ENCODE results near the gene ZRANB1. TPM values are rescaled to one million over a fixed set of nuclear protein-coding genes. Genes with fewer than 3 reads are reported as not detected.

The ZRANB1 gene
- total and polyA plus RNA-seq, 2 experiments from 2014 or later = 4.2 to 26.7 TPM

- TF ChIP-seq, protein P1, sequence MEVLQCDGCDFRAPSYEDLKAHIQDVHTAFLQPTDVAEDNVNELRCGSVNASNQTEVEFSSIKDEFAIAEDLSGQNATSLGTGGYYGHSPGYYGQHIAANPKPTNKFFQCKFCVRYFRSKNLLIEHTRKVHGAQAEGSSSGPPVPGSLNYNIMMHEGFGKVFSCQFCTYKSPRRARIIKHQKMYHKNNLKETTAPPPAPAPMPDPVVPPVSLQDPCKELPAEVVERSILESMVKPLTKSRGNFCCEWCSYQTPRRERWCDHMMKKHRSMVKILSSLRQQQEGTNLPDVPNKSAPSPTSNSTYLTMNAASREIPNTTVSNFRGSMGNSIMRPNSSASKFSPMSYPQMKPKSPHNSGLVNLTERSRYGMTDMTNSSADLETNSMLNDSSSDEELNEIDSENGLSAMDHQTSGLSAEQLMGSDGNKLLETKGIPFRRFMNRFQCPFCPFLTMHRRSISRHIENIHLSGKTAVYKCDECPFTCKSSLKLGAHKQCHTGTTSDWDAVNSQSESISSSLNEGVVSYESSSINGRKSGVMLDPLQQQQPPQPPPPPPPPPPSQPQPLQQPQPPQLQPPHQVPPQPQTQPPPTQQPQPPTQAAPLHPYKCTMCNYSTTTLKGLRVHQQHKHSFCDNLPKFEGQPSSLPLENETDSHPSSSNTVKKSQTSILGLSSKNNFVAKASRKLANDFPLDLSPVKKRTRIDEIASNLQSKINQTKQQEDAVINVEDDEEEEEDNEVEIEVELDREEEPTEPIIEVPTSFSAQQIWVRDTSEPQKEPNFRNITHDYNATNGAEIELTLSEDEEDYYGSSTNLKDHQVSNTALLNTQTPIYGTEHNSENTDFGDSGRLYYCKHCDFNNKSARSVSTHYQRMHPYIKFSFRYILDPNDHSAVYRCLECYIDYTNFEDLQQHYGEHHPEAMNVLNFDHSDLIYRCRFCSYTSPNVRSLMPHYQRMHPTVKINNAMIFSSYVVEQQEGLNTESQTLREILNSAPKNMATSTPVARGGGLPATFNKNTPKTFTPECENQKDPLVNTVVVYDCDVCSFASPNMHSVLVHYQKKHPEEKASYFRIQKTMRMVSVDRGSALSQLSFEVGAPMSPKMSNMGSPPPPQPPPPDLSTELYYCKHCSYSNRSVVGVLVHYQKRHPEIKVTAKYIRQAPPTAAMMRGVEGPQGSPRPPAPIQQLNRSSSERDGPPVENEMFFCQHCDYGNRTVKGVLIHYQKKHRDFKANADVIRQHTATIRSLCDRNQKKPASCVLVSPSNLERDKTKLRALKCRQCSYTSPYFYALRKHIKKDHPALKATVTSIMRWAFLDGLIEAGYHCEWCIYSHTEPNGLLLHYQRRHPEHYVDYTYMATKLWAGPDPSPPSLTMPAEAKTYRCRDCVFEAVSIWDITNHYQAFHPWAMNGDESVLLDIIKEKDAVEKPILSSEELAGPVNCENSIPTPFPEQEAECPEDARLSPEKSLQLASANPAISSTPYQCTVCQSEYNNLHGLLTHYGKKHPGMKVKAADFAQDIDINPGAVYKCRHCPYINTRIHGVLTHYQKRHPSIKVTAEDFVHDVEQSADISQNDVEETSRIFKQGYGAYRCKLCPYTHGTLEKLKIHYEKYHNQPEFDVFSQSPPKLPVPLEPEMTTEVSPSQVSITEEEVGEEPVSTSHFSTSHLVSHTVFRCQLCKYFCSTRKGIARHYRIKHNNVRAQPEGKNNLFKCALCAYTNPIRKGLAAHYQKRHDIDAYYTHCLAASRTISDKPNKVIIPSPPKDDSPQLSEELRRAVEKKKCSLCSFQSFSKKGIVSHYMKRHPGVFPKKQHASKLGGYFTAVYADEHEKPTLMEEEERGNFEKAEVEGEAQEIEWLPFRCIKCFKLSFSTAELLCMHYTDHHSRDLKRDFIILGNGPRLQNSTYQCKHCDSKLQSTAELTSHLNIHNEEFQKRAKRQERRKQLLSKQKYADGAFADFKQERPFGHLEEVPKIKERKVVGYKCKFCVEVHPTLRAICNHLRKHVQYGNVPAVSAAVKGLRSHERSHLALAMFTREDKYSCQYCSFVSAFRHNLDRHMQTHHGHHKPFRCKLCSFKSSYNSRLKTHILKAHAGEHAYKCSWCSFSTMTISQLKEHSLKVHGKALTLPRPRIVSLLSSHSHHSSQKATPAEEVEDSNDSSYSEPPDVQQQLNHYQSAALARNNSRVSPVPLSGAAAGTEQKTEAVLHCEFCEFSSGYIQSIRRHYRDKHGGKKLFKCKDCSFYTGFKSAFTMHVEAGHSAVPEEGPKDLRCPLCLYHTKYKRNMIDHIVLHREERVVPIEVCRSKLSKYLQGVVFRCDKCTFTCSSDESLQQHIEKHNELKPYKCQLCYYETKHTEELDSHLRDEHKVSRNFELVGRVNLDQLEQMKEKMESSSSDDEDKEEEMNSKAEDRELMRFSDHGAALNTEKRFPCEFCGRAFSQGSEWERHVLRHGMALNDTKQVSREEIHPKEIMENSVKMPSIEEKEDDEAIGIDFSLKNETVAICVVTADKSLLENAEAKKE (CRISPR knock-in tag; IDR thresholded peaks at IDR 0.05) = no peak
- TF ChIP-seq ZNF114 (CRISPR knock-in tag; IDR thresholded peaks at IDR 0.05) (no peak), CTCF (conservative IDR thresholded peaks at IDR 0.05; ENCODE audit: low read depth in 2 of 2) (no peak), POLR2AphosphoS5 (IDR thresholded peaks at IDR 0.05; ENCODE audit: low read depth) (no peak), NANOG (IDR thresholded peaks at IDR 0.05; ENCODE audit: borderline replicate concordance) (no peak), EZH2phosphoT487 (IDR thresholded peaks at IDR 0.05; ENCODE audit: unreplicated experiment) (no peak)
- TF ChIP-seq, protein P2, sequence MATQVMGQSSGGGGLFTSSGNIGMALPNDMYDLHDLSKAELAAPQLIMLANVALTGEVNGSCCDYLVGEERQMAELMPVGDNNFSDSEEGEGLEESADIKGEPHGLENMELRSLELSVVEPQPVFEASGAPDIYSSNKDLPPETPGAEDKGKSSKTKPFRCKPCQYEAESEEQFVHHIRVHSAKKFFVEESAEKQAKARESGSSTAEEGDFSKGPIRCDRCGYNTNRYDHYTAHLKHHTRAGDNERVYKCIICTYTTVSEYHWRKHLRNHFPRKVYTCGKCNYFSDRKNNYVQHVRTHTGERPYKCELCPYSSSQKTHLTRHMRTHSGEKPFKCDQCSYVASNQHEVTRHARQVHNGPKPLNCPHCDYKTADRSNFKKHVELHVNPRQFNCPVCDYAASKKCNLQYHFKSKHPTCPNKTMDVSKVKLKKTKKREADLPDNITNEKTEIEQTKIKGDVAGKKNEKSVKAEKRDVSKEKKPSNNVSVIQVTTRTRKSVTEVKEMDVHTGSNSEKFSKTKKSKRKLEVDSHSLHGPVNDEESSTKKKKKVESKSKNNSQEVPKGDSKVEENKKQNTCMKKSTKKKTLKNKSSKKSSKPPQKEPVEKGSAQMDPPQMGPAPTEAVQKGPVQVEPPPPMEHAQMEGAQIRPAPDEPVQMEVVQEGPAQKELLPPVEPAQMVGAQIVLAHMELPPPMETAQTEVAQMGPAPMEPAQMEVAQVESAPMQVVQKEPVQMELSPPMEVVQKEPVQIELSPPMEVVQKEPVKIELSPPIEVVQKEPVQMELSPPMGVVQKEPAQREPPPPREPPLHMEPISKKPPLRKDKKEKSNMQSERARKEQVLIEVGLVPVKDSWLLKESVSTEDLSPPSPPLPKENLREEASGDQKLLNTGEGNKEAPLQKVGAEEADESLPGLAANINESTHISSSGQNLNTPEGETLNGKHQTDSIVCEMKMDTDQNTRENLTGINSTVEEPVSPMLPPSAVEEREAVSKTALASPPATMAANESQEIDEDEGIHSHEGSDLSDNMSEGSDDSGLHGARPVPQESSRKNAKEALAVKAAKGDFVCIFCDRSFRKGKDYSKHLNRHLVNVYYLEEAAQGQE (IDR thresholded peaks at IDR 0.05; ENCODE audit: unreplicated experiment) = no peak
Measured at GRCh38 chr10:124926548-124926947, 15.4 kb upstream of the ZRANB1 start (continued).
